Kidney (tissue), 14 donors: ENCODE data around the gene CALML4. TPM values are rescaled to one million over a fixed set of nuclear protein-coding genes. Genes with fewer than 3 reads are reported as not detected.

Experiments
- DNase-seq, 5 donors: peaks; one replicate each; pipeline ENCODE4 v3.0.0-alpha.2; 2013 to 2020
- FAIRE-seq: peaks from 2 replicates; lab custom pipeline; 2012; peaks lifted over from hg19 to GRCh38; lab: Jason Lieb, UNC
- H3K27ac ChIP-seq, 2 donors: one replicate each; pipeline ENCODE4 v1.7.0; 2013; ENCODE audit warnings: low read depth in 2 of 2, low read length in 2 of 2, inconsistent platforms in 1 of 2
- H3K27me3 ChIP-seq: one replicate; pipeline ENCODE4 v1.7.1; 2013; ENCODE audit warnings: low read length, inconsistent platforms; ENCODE audit not compliant: control insufficient read depth, insufficient read depth
- H3K36me3 ChIP-seq, 3 donors: one replicate each; pipeline versions ENCODE4 v1.7.0 to v1.7.1; 2013; ENCODE audit warnings: low read length in 3 of 3, control low read depth in 1 of 3, inconsistent platforms in 1 of 3; ENCODE audit not compliant: insufficient read depth in 3 of 3, control insufficient read depth in 2 of 3
- H3K4me1 ChIP-seq, 3 donors: one replicate each; pipeline versions ENCODE4 v1.7.0 to v1.7.1; 2013; ENCODE audit warnings: low read length in 3 of 3, inconsistent platforms in 1 of 3, low read depth in 1 of 3; ENCODE audit not compliant: control insufficient read depth in 2 of 3, insufficient read depth in 2 of 3
- H3K4me3 ChIP-seq, 3 donors: one replicate each; pipeline versions ENCODE4 v1.7.0 to v1.8.1; 2013; ENCODE audit warnings: low read length in 3 of 3, control low read depth in 1 of 3, inconsistent platforms in 1 of 3
- H3K9ac ChIP-seq, 3 donors: one replicate each; pipeline versions ENCODE4 v1.7.0 to v1.7.1; 2013; ENCODE audit warnings: low read length in 3 of 3, control low read depth in 1 of 3, inconsistent platforms in 1 of 3
- H3K9me3 ChIP-seq, 3 donors: one replicate each; pipeline versions ENCODE4 v1.7.0 to v1.7.1; 2013; ENCODE audit warnings: low read length in 3 of 3, control low read depth in 1 of 3, inconsistent platforms in 1 of 3; ENCODE audit not compliant: control insufficient read depth in 2 of 3, insufficient read depth in 1 of 3
- intact Hi-C: fragments of 100-400 bp; cut with DNase I; formaldehyde crosslinking; loops from one replicate; pipeline ENCODE4 v1.11.1; 2022
- polyA plus RNA-seq: library from polyadenylated mRNA; stranded (reverse); fragments of 350-450 nt; fragmentation: Illumina TruSeq; extraction: RNeasy Lipid Tissue Mini Kit (QIAGEN cat#74804); gene quantifications from one replicate; pipeline ENCODE4 v1.2.3, GENCODE V29; 2014; ENCODE audit warnings: low read depth, low replicate concordance; ENCODE audit not compliant: insufficient read depth
- total RNA-seq: library from RNA; stranded (reverse); fragmentation: NEBNext Ultra II Directional; extraction: Animal tissue kit (Norgen Biotek cat#: 25700); gene quantifications from one replicate; pipeline ENCODE4 v1.2.1, GENCODE V29; 2021
- TF ChIP-seq, protein P1 (sequence below): IDR thresholded peaks from 3 replicates; pipeline ENCODE4 v1.5.1; 2012; ENCODE audit warnings: mild to moderate bottlenecking, moderate library complexity, borderline replicate concordance; ENCODE audit not compliant: insufficient read depth; ENCODE audit errors: extremely low read depth
- donor health status: control.
- donor health status: control.
- donor health status: control.
- donor health status: control.
- donor health status: control.
- donor health status: DM: yes; HTN: yes; CAD: no.
- donor health status: Normal renal cell carcinoma (clear cell type).

The CALML4 gene
- total and polyA plus RNA-seq, 2 donors from 2014 or later, result 17.4 to 54.7 TPM

GRCh38 chr15:68220967-68221366 lies 15.8 kb upstream of the CALML4 start:
- TF ChIP-seq, protein P1, sequence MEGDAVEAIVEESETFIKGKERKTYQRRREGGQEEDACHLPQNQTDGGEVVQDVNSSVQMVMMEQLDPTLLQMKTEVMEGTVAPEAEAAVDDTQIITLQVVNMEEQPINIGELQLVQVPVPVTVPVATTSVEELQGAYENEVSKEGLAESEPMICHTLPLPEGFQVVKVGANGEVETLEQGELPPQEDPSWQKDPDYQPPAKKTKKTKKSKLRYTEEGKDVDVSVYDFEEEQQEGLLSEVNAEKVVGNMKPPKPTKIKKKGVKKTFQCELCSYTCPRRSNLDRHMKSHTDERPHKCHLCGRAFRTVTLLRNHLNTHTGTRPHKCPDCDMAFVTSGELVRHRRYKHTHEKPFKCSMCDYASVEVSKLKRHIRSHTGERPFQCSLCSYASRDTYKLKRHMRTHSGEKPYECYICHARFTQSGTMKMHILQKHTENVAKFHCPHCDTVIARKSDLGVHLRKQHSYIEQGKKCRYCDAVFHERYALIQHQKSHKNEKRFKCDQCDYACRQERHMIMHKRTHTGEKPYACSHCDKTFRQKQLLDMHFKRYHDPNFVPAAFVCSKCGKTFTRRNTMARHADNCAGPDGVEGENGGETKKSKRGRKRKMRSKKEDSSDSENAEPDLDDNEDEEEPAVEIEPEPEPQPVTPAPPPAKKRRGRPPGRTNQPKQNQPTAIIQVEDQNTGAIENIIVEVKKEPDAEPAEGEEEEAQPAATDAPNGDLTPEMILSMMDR, result no peak
- FAIRE-seq (no peak), DNase-seq (no peak)
- Histone ChIP-seq H3K4me3 (no peak overlapping the region), H3K4me1 (no peaks in the 10 kb centered on the region), H3K9me3 (no peaks in the 10 kb centered on the region), H3K27ac (no peak overlapping the region), H3K9ac (no peak overlapping the region), H3K27me3 (no peaks in the 10 kb centered on the region), H3K36me3 (peaks cover 0 to 2% (median 0%) of the 10 kb centered on the region in 3 donors)
- intact Hi-C loops, result no loop called here

DNA sequence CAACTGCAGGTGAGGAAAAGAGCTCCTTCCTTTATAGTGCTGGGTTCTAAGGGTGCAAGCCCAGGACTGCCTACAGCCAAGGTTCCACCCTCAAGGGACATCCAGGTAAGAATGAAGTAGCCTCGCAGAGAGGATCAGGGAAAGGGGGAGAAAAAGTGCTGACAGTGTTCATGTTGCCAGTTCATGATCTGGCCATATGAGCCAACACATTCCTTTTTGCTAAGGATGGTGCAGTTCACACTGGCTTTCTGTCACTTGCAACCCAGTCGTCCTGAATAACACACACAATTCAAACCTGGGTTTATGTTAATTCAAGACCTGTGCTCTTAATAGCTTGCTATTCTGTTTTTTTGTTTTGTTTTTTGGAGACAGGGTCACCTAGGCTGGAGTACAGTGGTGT lies 15.4 kb upstream of the CALML4 start:
- no peak overlapping the region for H3K4me3 ChIP-seq
- no peaks in the 10 kb centered on the region for H3K4me1 ChIP-seq
- H3K27ac ChIP-seq, result no peak overlapping the region
- H3K9me3 ChIP-seq, result no peaks in the 10 kb centered on the region
- H3K36me3 ChIP-seq, result peaks cover 0 to 2% (median 0%) of the 10 kb centered on the region in 3 donors
- DNase-seq (no peak), FAIRE-seq (no peak)
- intact Hi-C loops, result no loop called here
- TF ChIP-seq, protein P1, result no peak
- no peaks in the 10 kb centered on the region for H3K27me3 ChIP-seq
- no peak overlapping the region for H3K9ac ChIP-seq

GRCh38 chr15:68218847-68219798 lies 14.0 kb upstream of the CALML4 start:
- Histone ChIP-seq H3K27ac (no peak overlapping the region), H3K9me3 (no peaks in the 10 kb centered on the region), H3K9ac (no peak overlapping the region), H3K27me3 (no peaks in the 10 kb centered on the region), H3K4me3 (no peak overlapping the region), H3K4me1 (no peaks in the 10 kb centered on the region), H3K36me3 (peaks cover 0 to 2% (median 0%) of the 10 kb centered on the region in 3 donors)
- intact Hi-C loops, result no loop called here
- TF ChIP-seq, protein P1, result no peak
- FAIRE-seq (no peak), DNase-seq (peak in 2 of 5 donors; percentile 7 to 13)
